GM12878 (cell line): ENCODE data around the gene PDCD1LG2. TPM values are rescaled to one million over a fixed set of nuclear protein-coding genes. Genes with fewer than 3 reads are reported as not detected.

Source experiments
- ATAC-seq: fragments of 200-7000 bp; cut with Tn5 transposase; 3 replicates; pipeline ENCODE4 v1.9.1; 2020; ENCODE audit warnings: mild to moderate bottlenecking, moderate library complexity
- BruUV-seq: library from RNA; stranded (reverse); fragments of 400-500 nt; replicated peaks from 2 replicates; lab custom pipeline; 2021; lab: Mats Ljungman, UMichigan
- CTCF ChIA-PET: fragments of 300-600 bp; sonication (Branson Sonifier 250); formaldehyde crosslinking; extraction: SDS; loops from one replicate; lab custom pipeline; 2021; ENCODE audit warnings: inconsistent platforms; lab: Yijun Ruan, JAX
- POLR2A ChIA-PET: fragments of 350-600 bp; formaldehyde crosslinking; extraction: SDS; loops from one replicate; lab custom pipeline; 2021; ENCODE audit warnings: inconsistent platforms; lab: Charles Lee
- RAD21 ChIA-PET: fragments of 300-600 bp; sonication (Branson Sonifier 250); formaldehyde crosslinking; loops from one replicate; lab custom pipeline; 2023; ENCODE audit warnings: antibody characterized with exemption; ENCODE audit not compliant: unreplicated experiment; lab: Charles Lee
- SMC1A ChIA-PET: fragments of 300-600 bp; sonication (Branson Sonifier 250); formaldehyde crosslinking; loops from one replicate; lab custom pipeline; 2023; ENCODE audit not compliant: unreplicated experiment, uncharacterized antibody; lab: Charles Lee
- DNase-seq: peaks from one replicate; pipeline ENCODE4 v3.0.0-alpha.2; 2011; ENCODE audit warnings: low read depth, low spot score
- FAIRE-seq: peaks from 3 replicates; lab custom pipeline; 2011; peaks lifted over from hg19 to GRCh38; lab: Jason Lieb, UNC
- H2AFZ ChIP-seq: 2 replicates; pipeline ENCODE4 v1.6.0; 2011; ENCODE audit warnings: low read depth, low read length, control low read depth; ENCODE audit not compliant: control insufficient read depth
- H3K27ac ChIP-seq: 2 replicates; pipeline ENCODE4 v1.5.1; 2011; ENCODE audit warnings: control low read depth; ENCODE audit not compliant: control insufficient read depth, insufficient read depth
- H3K27me3 ChIP-seq, 2 experiments: replicated peaks in 1 of 2; 2 replicates each; pipeline versions ENCODE4 v1.6.0 to v1.6.1; 2011; ENCODE audit warnings: low read length in 1 of 2; ENCODE audit not compliant: control insufficient read depth in 2 of 2, insufficient read depth in 2 of 2
- H3K36me3 ChIP-seq, 2 experiments: 2 replicates each; pipeline ENCODE4 v1.5.1; 2011; ENCODE audit warnings: low read length in 1 of 2; ENCODE audit not compliant: control insufficient read depth in 2 of 2, insufficient read depth in 2 of 2
- H3K4me1 ChIP-seq: 2 replicates; pipeline ENCODE4 v1.6.1; 2011; ENCODE audit warnings: mild to moderate bottlenecking, low read length, moderate library complexity, mixed read lengths; ENCODE audit not compliant: control insufficient read depth, insufficient read depth
- H3K4me2 ChIP-seq: 2 replicates; pipeline ENCODE4 v1.6.0; 2011; ENCODE audit warnings: control low read depth; ENCODE audit not compliant: control insufficient read depth, insufficient read depth
- H3K4me3 ChIP-seq: fragments of 200-600 bp; sonication (generic); 2 replicates; pipeline ENCODE4 v1.5.1; 2016
- H3K79me2 ChIP-seq: 2 replicates; pipeline ENCODE4 v1.6.0; 2011; ENCODE audit warnings: low read length; ENCODE audit not compliant: control insufficient read depth, insufficient read depth
- H3K9ac ChIP-seq: 2 replicates; pipeline ENCODE4 v1.8.0; 2011; ENCODE audit warnings: low read length, control low read depth, mixed read lengths; ENCODE audit not compliant: control insufficient read depth, insufficient read depth
- H3K9me3 ChIP-seq: replicated peaks from 3 replicates; pipeline ENCODE4 v1.5.1; 2011; ENCODE audit warnings: mild to moderate bottlenecking, low read length; ENCODE audit not compliant: control insufficient read depth, insufficient read depth
- H4K20me1 ChIP-seq: 2 replicates; pipeline ENCODE4 v1.6.0; 2011; ENCODE audit not compliant: control insufficient read depth, insufficient read depth
- FOS ChIP-seq: IDR thresholded peaks from 3 replicates; pipeline ENCODE4 v1.6.1; 2011; ENCODE audit warnings: borderline replicate concordance; ENCODE audit not compliant: insufficient read length; ENCODE audit errors: extremely low read depth
- IRF4 ChIP-seq: IDR thresholded peaks from 2 replicates; pipeline ENCODE4 v1.6.1; 2011; ENCODE audit warnings: low read depth, low read length
- KDM1A ChIP-seq: fragments of 200-600 bp; sonication (generic); IDR thresholded peaks from 2 replicates; pipeline ENCODE4 v1.6.1; 2016; ENCODE audit warnings: borderline replicate concordance
- MYC ChIP-seq: IDR thresholded peaks from 2 replicates; pipeline ENCODE4 v1.6.1; 2011; ENCODE audit warnings: mild to moderate bottlenecking, low read length, moderate library complexity, inconsistent platforms; ENCODE audit not compliant: insufficient read depth, insufficient replicate concordance, insufficient read length, severe bottlenecking
- NR2F1 ChIP-seq: fragments of 450-650 bp; conservative IDR thresholded peaks from 2 replicates; pipeline ENCODE4 v1.6.1; 2017; ENCODE audit warnings: mild to moderate bottlenecking
- RFX5 ChIP-seq: IDR thresholded peaks from 2 replicates; pipeline ENCODE4 v1.6.1; 2011; ENCODE audit warnings: low read depth, low read length, improper control_type of control experiment
- SKIL ChIP-seq: fragments of 450-650 bp; IDR thresholded peaks from 2 replicates; pipeline ENCODE4 v1.6.1; 2017; ENCODE audit warnings: mild to moderate bottlenecking, low read depth, inconsistent platforms; ENCODE audit not compliant: poor library complexity, severe bottlenecking
- SMAD5 ChIP-seq: IDR thresholded peaks from 2 replicates; pipeline ENCODE4 v1.6.1; 2016; ENCODE audit warnings: antibody characterized with exemption, low read depth
- WGBS: methylation state at CpG from one replicate; pipeline ENCODE4 v1.1.6; 2016; ENCODE audit warnings: low lambda C conversion rate; ENCODE audit not compliant: insufficient replicate concordance, insufficient coverage; ENCODE audit errors: missing lambda C conversion rate; 5-methylcytosine and 5-hydroxymethylcytosine counted together
- in situ Hi-C: fragments of 300-500 bp; cut with MboI; formaldehyde crosslinking; loops from 9 replicates; pipeline ENCODE4 v1.14.3; 2018; ENCODE audit warnings: mixed read lengths
- intact Hi-C: fragments of 100-400 bp; cut with micrococcal nuclease; formaldehyde crosslinking; loops from one replicate; pipeline ENCODE4 v1.14.2; 2022; ENCODE audit not compliant: unreplicated experiment
- polyA plus RNA-seq, 11 experiments: library from polyadenylated mRNA; depleted of rRNA in 4 of 11; unstranded in 6 of 11; stranded (reverse) in 5 of 11; fragments of >200 nt; fragmentation: Nextera tagmentation in 4 of 11; fragmentation: Illumina TruSeq in 1 of 11; extraction: Ambion mirVana in 4 of 11; extraction: Trizol in 1 of 11; gene quantifications; 1 replicate in 1 of 11; 2 replicates in 10 of 11; pipeline versions ENCODE4 v1.2.1 to v1.2.3, GENCODE V29; 2011 to 2016; ENCODE audit warnings: inconsistent platforms in 2 of 11, missing spikeins in 2 of 11, low read depth in 1 of 11
- total RNA-seq, 4 experiments: library from RNA; depleted of rRNA in 3 of 4; stranded (reverse); fragments of >200 nt in 3 of 4; fragmentation: Illumina TruSeq in 1 of 4; extraction: Trizol in 1 of 4; gene quantifications; 2 replicates each; pipeline versions ENCODE4 v1.2.1 to v1.2.3, GENCODE V29; 2013 to 2021
- TF ChIP-seq, protein P1 (sequence below): fragments of 450-650 bp; IDR thresholded peaks from 2 replicates; pipeline ENCODE4 v1.6.1; 2014; ENCODE audit warnings: mild to moderate bottlenecking
- TF ChIP-seq, protein P2 (sequence below): IDR thresholded peaks from 2 replicates; pipeline ENCODE4 v1.6.1; 2012; ENCODE audit warnings: low read depth, low read length, improper control_type of control experiment

The PDCD1LG2 gene
- total and polyA plus RNA-seq, 10 of the 15 experiments (the other 5 are each of a cell fraction or from before 2014, with no cell fraction given) = 1.5 to 37.3 (median 3.0) TPM

- H3K36me3 ChIP-seq = peaks cover 0 to 6% of the 10 kb centered on the region in 2 experiments; a peak in 1 of 4 replicates
- intact Hi-C loops (loop anchor here (5.0 to 10.0 kb wide), 6 partner anchors 155 to 850 kb away; partner anchors contain the start of genes AK3, JAK2 and PLGRKT), in situ Hi-C loops (loop anchor here (5.0 kb wide), 3 partner anchors 135 to 830 kb away; partner anchors contain the start of gene JAK2)
- H3K4me1 ChIP-seq = peaks cover 58% of the 10 kb centered on the region
- H4K20me1 ChIP-seq = no peaks in the 10 kb centered on the region
- ChIA-PET POLR2A (interaction anchor here (0.7 kb wide), 1 partner anchor 9 kb away, joined by 3 read pairs; no protein-coding TSS in a partner anchor), RAD21 (interaction anchor here (0.6 to 1.5 kb wide), 7 partner anchors 9 to 167 kb away, joined by 3 to 8 read pairs (median 3); partner anchors contain the start of genes CD274 and RIC1), SMC1A (interaction anchor here (0.6 to 10.6 kb wide), 9 partner anchors 9 to 605 kb away, joined by 3 to 187 read pairs (median 4); partner anchors contain the start of genes CD274 and PLGRKT), CTCF (interaction anchor here (1.2 to 1.6 kb wide), 2 partner anchors 8 to 240 kb away, joined by 3 to 8 read pairs; no protein-coding TSS in a partner anchor)
- no peak overlapping the region for H3K4me3 ChIP-seq
- DNase-seq (no peak), FAIRE-seq (no peak), ATAC-seq (no peak)
- no TSS peak for BruUV-seq
- no peak overlapping the region for H2AFZ ChIP-seq
- no peaks in the 10 kb centered on the region for H3K27me3 ChIP-seq
- TF ChIP-seq, protein P1, sequence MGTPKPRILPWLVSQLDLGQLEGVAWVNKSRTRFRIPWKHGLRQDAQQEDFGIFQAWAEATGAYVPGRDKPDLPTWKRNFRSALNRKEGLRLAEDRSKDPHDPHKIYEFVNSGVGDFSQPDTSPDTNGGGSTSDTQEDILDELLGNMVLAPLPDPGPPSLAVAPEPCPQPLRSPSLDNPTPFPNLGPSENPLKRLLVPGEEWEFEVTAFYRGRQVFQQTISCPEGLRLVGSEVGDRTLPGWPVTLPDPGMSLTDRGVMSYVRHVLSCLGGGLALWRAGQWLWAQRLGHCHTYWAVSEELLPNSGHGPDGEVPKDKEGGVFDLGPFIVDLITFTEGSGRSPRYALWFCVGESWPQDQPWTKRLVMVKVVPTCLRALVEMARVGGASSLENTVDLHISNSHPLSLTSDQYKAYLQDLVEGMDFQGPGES = no peak
- TF ChIP-seq NR2F1 (no peak), IRF4 (no peak), SKIL (no peak), RFX5 (no peak), FOS (no peak), KDM1A (no peak), SMAD5 (no peak), MYC (no peak)
- TF ChIP-seq, protein P2, sequence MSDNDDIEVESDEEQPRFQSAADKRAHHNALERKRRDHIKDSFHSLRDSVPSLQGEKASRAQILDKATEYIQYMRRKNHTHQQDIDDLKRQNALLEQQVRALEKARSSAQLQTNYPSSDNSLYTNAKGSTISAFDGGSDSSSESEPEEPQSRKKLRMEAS = no peak
- no peaks in the 10 kb centered on the region for H3K9me3 ChIP-seq
- no peak overlapping the region for H3K9ac ChIP-seq
- 96% methylated on average over 3 of the region's 3 CpGs for WGBS
- no peak overlapping the region for H3K4me2 ChIP-seq
- no peak overlapping the region for H3K27ac ChIP-seq
- H3K79me2 ChIP-seq = peaks cover 8% of the 10 kb centered on the region
Measured at GRCh38 chr9:5592231-5592630, 81.9 kb downstream of the PDCD1LG2 start.
